Muscle of leg (tissue), 11 donors: ENCODE data around the gene GJB5. TPM values are rescaled to one million over a fixed set of nuclear protein-coding genes. Genes with fewer than 3 reads are reported as not detected.
"Not testable (repeated sequence)": the region's sequence is repeated elsewhere in the genome, so short reads cannot be mapped to it uniquely, and the experiment has no call there.

ENCODE experiments used
- DNase-seq: peaks from one replicate; pipeline ENCODE4 v3.0.0; 2013
- H3K27ac ChIP-seq: one replicate; pipeline ENCODE4 v1.5.1; 2013; ENCODE audit warnings: mild to moderate bottlenecking, low read length, control low read depth
- H3K27me3 ChIP-seq: one replicate; pipeline ENCODE4 v1.6.1; 2013; ENCODE audit warnings: low read length; ENCODE audit not compliant: control insufficient read depth, insufficient read depth
- H3K36me3 ChIP-seq: one replicate; pipeline ENCODE4 v1.6.1; 2013; ENCODE audit warnings: low read length; ENCODE audit not compliant: control insufficient read depth, insufficient read depth
- H3K4me1 ChIP-seq: one replicate; pipeline ENCODE4 v1.6.1; 2013; ENCODE audit warnings: low read length; ENCODE audit not compliant: control insufficient read depth, insufficient read depth
- H3K4me3 ChIP-seq: one replicate; pipeline ENCODE4 v1.5.1; 2013; ENCODE audit warnings: low read length, control low read depth
- H3K9me3 ChIP-seq: replicated peaks from 2 replicates; pipeline ENCODE4 v1.6.1; 2013; ENCODE audit warnings: low read depth, low read length; ENCODE audit not compliant: control insufficient read depth
- WGBS: methylation state at CpG from one replicate; pipeline ENCODE4 v1.1.5; 2013; ENCODE audit warnings: missing lambda C conversion rate; ENCODE audit not compliant: insufficient coverage; 5-methylcytosine and 5-hydroxymethylcytosine counted together
- polyA plus RNA-seq, 8 donors: library from polyadenylated mRNA; unstranded; fragments of 120-200 nt; gene quantifications; one replicate each; pipeline versions ENCODE4 v1.2.1 to v1.2.3, GENCODE V29; 2013; ENCODE audit warnings: inconsistent platforms in 1 of 8, low replicate concordance in 1 of 8; ENCODE audit not compliant: insufficient read length in 8 of 8, insufficient read depth in 1 of 8
- total RNA-seq: library from RNA; stranded (reverse); fragments of 120-200 nt; gene quantifications from one replicate; pipeline ENCODE4 v1.2.4, GENCODE V29; 2013

Gene GJB5
- total and polyA plus RNA-seq, 9 donors: 0.26 to 3.2 (median 0.29) TPM; not detected in 4

GRCh38 chr1:34773114-34773513 is 18.3 kb downstream of the GJB5 start:
- no CpG with 5 or more reads among the region's 4 CpGs for WGBS

GRCh38 chr1:34774957-34775356 is 20.1 kb downstream of the GJB5 start:
- H3K27ac ChIP-seq: no peak overlapping the region
- peaks cover 17% of the 10 kb centered on the region for H3K27me3 ChIP-seq
- H3K4me1 ChIP-seq: no peaks in the 10 kb centered on the region
- DNase-seq: no peak
- no peaks in the 10 kb centered on the region for H3K9me3 ChIP-seq
- no peak overlapping the region for H3K4me3 ChIP-seq
- H3K36me3 ChIP-seq: no peaks in the 10 kb centered on the region
- WGBS: 49% methylated on average over 6 of the region's 8 CpGs

More at GRCh38 chr1:34773114-34773513, 18.3 kb downstream of the GJB5 start:
- H3K4me1 ChIP-seq, DNase-seq, H3K4me3 ChIP-seq, H3K36me3 ChIP-seq, H3K27me3 ChIP-seq, H3K27ac ChIP-seq, H3K9me3 ChIP-seq: not testable (repeated sequence)

DNA sequence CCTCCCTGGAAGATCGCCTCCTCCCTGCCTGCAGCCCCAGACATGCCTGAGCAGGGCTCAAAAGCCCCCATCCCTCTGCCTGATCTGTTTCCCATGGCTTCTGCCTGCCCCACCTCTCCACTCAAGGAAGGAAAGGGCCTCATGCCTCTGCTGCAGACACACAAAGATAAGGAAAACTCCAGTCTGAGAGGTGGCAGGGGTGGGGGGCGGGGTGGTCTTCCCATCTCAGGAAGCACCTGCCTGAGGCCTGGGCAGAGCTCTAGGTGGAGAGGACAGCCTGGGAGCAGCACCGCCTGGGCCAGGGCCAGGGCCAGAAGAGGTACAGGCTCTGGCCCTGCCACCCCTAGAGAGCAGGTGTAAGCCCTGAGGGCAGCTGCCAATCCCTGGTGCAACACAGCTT is 22.1 kb downstream of the GJB5 start:
- WGBS: 56% methylated on average over 2 of the region's 3 CpGs
- Histone ChIP-seq H3K27ac (no peak overlapping the region), H3K36me3 (no peaks in the 10 kb centered on the region), H3K4me3 (no peak overlapping the region), H3K9me3 (no peaks in the 10 kb centered on the region), H3K4me1 (peaks cover 5% of the 10 kb centered on the region), H3K27me3 (peaks cover 36% of the 10 kb centered on the region)
- no peak for DNase-seq

DNA sequence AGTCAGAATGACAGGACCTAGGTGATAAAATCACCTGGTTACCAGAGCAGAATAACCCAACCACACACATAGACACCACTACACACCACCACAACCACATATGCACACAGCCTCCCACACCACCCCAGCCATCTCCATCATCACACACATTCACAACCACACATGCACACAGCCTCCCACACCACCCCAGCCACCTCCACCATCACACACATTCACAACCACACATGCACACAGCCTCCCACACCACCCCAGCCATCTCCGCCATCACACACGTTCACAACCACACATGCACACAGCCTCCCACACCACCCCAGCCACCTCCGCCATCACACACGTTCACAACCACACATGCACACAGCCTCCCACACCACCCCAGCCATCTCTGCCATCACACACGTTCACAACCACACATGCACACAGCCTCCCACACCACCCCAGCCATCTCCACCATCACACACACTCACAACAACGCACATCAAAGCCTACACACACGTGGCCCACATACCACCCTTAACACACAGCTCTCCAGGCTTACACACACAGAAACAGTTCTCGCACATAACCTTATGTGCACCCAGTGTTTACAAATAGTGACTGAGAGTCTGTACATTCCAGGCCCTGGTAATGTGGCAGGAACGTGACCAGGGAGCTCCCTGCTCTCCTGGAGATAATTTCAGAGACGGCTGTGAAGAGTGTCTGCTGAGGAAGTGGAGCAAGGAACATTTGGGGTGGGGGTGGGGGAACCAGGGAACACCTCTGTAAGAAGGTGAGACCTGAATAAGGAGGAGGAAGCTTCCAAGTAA is 22.9 kb downstream of the GJB5 start:
- 42% methylated on average over 8 of the region's 10 CpGs for whole genome bisulfite sequencing
- H3K4me1 ChIP-seq: peaks cover 5% of the 10 kb centered on the region
- peaks cover 45% of the 10 kb centered on the region for H3K27me3 ChIP-seq
- H3K9me3 ChIP-seq: no peaks in the 10 kb centered on the region
- H3K36me3 ChIP-seq: no peaks in the 10 kb centered on the region
- no peak for DNase-seq
- H3K27ac ChIP-seq: no peak overlapping the region
- no peak overlapping the region for H3K4me3 ChIP-seq

GRCh38 chr1:34778381-34778780 is 23.5 kb downstream of the GJB5 start:
- H3K27me3 ChIP-seq: peaks cover 51% of the 10 kb centered on the region
- H3K4me1 ChIP-seq: peaks cover 5% of the 10 kb centered on the region
- no peak overlapping the region for H3K27ac ChIP-seq
- no peak overlapping the region for H3K4me3 ChIP-seq
- no peaks in the 10 kb centered on the region for H3K9me3 ChIP-seq
- no peaks in the 10 kb centered on the region for H3K36me3 ChIP-seq
- WGBS: 64% methylated on average over 2 of the region's 6 CpGs
- DNase-seq: no peak

- WGBS: no CpG with 5 or more reads among the region's 5 CpGs
- Histone ChIP-seq H3K4me3 (no peak overlapping the region), H3K36me3 (no peaks in the 10 kb centered on the region), H3K9me3 (no peaks in the 10 kb centered on the region), H3K27me3 (peaks cover 57% of the 10 kb centered on the region), H3K4me1 (peaks cover 5% of the 10 kb centered on the region), H3K27ac (no peak overlapping the region)
- DNase-seq: no peak
These were observed 24.2 kb downstream of the GJB5 start for GRCh38 chr1:34779005-34779404.

DNA sequence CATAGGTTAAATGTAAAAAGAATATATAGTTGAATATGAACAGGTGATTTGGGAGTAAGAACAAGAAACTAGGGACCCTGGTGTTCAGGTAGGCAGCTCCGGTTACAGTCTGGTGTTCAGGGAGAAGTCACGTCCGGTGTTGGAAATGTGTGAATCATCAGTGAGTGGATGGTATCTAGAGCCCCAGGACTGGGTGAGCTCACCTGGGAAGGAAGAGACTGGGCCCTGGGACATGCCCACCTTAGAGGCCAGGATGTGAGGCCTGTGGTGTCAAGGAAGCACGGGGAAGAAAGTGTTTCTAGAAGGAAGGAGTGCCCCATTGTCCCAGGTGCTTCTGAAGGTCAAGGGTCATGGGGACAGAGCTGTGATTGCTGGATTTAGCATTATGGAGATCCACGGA is 24.7 kb downstream of the GJB5 start:
- H3K27me3 ChIP-seq: peaks cover 57% of the 10 kb centered on the region
- WGBS: 72% methylated on average over 5 of the region's 5 CpGs
- H3K4me1 ChIP-seq: peaks cover 5% of the 10 kb centered on the region
- H3K9me3 ChIP-seq: no peaks in the 10 kb centered on the region
- no peak overlapping the region for H3K4me3 ChIP-seq
- no peaks in the 10 kb centered on the region for H3K36me3 ChIP-seq
- no peak for DNase-seq
- no peak overlapping the region for H3K27ac ChIP-seq

DNA sequence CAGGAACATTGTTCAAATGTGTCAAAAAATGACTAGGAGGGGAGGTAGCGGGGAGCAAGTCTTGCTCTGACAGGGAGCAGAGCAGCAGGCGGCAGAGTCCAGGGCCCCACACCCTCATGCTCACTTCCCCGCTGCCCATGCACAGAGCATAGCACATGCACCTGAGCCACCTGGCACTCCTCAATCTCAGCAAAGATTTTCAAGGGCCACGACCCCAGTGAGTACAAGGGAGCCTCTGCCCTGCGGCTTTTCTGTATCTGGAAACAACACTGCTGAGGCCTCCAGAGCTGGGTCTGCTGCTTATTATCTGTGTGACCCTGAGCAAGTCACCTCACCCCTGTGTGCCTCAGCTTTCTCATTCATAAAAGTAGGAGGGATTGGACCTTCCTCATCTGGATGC is 25.1 kb downstream of the GJB5 start:
- Histone ChIP-seq H3K36me3 (no peaks in the 10 kb centered on the region), H3K4me1 (peaks cover 5% of the 10 kb centered on the region), H3K27me3 (peaks cover 56% of the 10 kb centered on the region), H3K4me3 (no peak overlapping the region), H3K27ac (no peak overlapping the region), H3K9me3 (no peaks in the 10 kb centered on the region)
- no peak for DNase-seq
- WGBS: 54% methylated on average over 4 of the region's 5 CpGs

DNA sequence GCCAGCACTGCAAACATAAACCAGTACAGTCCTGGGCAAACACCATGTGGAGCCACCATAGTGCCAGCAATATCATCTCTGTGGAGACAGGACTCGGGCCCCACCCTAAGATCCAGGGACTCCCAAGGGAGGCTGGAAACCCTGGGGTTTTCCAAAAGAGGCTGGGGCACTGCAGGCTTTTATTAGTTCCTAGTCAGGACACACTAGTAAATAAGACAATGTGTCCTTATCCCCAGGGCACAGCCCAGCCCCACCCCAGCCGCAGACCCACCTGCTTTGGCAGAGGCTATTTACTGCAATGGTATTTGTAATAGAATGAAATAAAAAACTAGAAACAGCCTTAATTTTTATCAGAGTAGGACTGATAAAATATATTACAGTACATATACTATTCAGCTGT is 25.7 kb downstream of the GJB5 start:
- H3K27ac ChIP-seq: no peak overlapping the region
- no peaks in the 10 kb centered on the region for H3K9me3 ChIP-seq
- H3K4me3 ChIP-seq: no peak overlapping the region
- peaks cover 5% of the 10 kb centered on the region for H3K4me1 ChIP-seq
- 67% methylated on average over 1 of the region's 2 CpGs for WGBS
- peaks cover 55% of the 10 kb centered on the region for H3K27me3 ChIP-seq
- DNase-seq: no peak
- H3K36me3 ChIP-seq: no peaks in the 10 kb centered on the region

DNA sequence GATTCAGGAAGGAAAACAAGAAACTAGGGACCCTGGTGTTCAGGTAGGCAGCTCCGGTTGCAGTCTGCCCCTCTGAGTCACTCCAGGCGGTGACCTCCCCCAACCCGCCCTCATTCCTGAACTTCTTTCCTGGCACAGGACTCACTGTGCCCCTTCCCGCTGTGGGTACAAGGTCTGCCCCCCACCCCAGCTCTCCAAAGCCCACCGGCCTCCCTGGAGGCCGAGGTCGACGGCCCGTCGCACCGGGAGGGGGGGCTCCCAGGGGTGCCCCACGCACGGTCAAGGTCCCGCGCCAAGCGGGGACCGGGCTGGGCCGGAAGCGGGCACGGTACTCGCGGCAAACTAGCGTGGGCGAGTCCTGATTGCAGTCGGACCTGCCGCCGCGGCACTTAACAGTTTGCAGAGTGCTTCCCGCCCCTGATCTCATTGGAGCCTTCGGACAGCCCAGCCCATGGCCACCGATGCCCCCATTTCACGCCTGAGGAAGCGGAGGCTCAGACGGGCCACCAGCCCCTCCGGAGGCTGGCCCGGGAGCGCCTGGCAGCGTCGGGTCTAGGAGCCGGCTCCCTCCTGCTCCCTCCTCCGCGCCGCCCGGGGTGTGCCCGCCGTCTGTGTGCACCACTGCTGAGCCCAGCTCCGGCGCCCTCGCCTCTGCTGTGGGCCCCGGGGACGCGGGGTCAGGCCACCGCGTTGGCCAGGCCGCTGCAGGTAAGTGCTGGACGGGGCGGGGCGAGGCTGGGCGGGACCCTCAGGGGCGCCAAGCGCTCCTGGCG is 26.4 kb downstream of the GJB5 start, which contains the start of gene GJB3:
Gene GJB3, plus strand, starts transcription at position 144 of the 773 bp plus-strand sequence. CDS start 3,549 bp downstream, outside the sequence.
- WGBS: 1% methylated on average over 56 of the region's 62 CpGs
- DNase-seq: no peak
- Histone ChIP-seq H3K4me3 (no peak within 1 kb of the TSS), H3K4me1 (peaks cover 5% of the 10 kb centered on the region), H3K27ac (no peak within 1 kb of the TSS), H3K9me3 (no peaks in the 10 kb centered on the region), H3K27me3 (peaks cover 55% of the 10 kb centered on the region), H3K36me3 (no peaks in the 10 kb centered on the region)
